Tongue (tissue), 2 donors: Measurements from ENCODE around the gene MAT2B. TPM values are rescaled to one million over a fixed set of nuclear protein-coding genes. Genes with fewer than 3 reads are reported as not detected.
"Not testable (repeated sequence)": the region's sequence is repeated elsewhere in the genome, so short reads cannot be mapped to it uniquely, and the experiment has no call there.

Source experiments
- DNase-seq: peaks from one replicate; pipeline ENCODE4 v3.0.0-alpha.2; 2015
- total RNA-seq: library from RNA; depleted of rRNA; stranded (reverse); fragments of >200 nt; gene quantifications from one replicate; pipeline ENCODE4 v1.2.3, GENCODE V29; 2014

MAT2B gene
- total RNA-seq, 1 donor from 2014 or later = 64.5 TPM

GRCh38 chr5:163503106-163504078 lies 2.0 kb upstream of the MAT2B start:
- peak; percentile 90 for DNase-seq

GRCh38 chr5:163504079-163504931 lies 1.1 kb upstream of the MAT2B start:
- peak; percentile 82 for DNase-seq

GRCh38 chr5:163505049-163505367 lies 411 bp upstream of the MAT2B start:
- no peak for DNase-seq

GRCh38 chr5:163506095-163506457 lies 657 bp downstream of the MAT2B start:
- DNase-seq = no peak

GRCh38 chr5:163506726-163507125 lies 1.3 kb downstream of the MAT2B start:
- peak; percentile 36 for DNase-seq

DNA sequence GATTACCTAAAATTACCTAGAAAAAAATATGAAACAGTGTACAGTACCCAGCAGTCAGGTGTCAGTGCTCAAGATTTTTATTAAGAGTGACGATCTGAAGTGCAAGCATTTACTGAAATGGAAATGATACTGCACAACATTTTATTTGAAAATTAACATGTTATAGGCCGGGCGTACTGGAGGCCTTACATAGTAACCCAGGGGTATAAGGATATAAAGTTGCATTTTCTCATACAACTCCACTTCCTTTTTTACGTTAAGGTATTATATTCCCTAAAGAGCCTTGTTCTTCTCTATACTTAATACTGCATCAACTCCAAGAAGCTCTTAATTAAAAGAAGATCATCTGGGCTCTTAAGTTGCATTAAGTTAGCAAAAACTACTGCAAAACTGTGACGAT lies 3.3 kb downstream of the MAT2B start:
- no peak for DNase-seq

- DNase-seq = peak; percentile 60
These were observed 4.0 kb downstream of the MAT2B start for GRCh38 chr5:163509291-163509951.

DNA sequence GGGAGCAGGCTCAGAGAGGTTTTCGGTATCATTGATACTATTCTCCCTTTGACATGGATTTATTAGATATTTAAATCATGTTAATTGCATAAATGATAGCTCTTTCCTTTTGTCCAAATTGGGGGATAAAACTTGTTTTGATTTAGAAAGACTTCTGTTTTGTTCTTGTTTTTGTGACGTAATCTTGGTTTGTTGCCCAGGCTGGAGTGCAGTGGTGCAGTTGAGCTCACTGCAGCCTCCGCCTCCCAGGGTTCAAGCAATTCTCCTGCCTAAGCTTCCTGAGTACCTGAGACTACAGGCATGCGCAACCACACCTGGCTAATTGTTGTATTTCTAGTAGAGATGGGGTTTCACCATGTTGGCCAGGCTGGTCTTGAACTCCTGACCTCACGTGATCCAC lies 7.1 kb downstream of the MAT2B start:
- DNase-seq = no peak

DNA sequence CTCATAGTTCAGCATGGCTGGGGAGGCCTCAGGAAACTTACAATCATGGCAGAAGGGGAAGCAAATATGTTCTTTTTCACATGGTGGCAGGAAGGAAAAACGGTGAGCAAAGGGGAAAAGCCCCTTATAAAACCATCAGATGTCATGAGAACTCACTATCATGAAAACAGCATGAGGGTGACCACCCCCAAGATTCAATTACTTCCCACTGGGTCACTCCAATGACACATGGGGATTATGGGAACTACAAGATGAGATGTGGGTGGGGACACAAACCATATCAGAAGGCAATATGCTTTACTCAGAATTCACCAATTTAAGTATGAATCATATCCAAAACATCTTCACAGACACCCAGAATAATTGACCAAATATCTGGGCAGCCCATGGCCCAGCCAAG lies 19.7 kb downstream of the MAT2B start:
- DNase-seq = no peak

GRCh38 chr5:163529698-163530097 lies 24.3 kb downstream of the MAT2B start:
- no peak for DNase-seq

- DNase-seq = no peak
These were observed 25.9 kb downstream of the MAT2B start for GRCh38 chr5:163531272-163531671.

DNA sequence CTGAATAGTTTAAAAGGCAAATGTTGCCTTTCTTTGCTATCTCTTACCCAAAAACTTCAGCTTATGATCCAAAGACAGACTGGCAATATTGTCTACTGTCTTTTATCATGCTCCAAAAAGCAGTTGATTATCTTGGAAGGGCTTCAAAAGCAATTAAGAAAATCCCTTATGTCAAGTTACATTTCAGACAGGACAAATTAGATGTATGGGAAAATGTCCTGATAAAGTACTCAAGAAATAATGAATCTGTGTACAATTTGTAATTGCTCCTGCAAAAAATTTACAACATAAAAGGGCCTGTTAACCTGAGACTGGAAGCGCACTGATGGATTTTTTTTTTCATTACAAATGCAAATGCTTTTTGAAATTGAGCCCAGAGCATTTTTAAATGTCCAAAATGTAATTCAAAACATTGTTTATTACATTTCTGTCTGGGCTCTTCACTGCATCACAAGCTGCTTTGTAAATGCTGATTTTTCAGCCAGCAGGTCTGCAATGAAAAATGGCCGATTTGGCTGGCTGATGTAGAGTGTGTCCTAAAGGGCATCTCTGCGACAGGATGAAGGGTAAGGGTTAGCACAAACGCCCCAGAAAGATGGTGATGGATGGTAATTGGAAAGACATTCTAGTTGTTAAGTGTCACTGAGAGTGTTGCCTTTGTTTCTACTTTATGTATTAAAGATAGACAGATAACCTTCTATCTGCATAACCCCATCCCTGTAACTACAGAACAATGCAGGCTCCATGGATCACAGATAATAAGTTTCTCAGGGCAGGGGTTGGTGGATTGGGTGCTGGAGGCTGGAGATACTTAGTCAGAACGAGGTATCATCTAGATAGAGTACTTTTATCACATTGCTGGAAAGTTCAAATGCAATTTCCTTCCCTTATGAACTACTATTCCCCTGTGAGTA lies 27.0 kb downstream of the MAT2B start:
- DNase-seq = peak; percentile 27

DNA sequence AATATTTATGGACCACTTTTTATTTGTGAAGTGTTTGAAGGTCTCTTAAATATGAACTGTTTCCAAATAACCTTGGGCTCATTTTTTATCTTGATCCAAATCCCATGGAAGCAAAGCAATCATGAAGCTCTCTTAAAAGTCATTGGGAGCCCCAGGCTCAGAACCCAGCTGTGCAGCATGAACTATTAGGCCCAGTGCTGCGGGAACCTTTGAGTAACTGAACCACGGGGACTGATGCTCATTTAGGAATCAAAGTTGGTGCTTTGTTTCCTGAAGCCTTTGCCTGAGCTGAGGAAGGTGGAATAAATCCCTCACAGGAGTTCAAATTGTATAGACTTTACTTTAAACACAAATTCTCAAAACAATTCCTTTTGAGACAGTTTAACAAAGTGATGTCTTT lies 27.8 kb downstream of the MAT2B start:
- DNase-seq = peak; percentile 13

- DNase-seq = no peak
These were observed 29.2 kb downstream of the MAT2B start for GRCh38 chr5:163534492-163535094.

DNA sequence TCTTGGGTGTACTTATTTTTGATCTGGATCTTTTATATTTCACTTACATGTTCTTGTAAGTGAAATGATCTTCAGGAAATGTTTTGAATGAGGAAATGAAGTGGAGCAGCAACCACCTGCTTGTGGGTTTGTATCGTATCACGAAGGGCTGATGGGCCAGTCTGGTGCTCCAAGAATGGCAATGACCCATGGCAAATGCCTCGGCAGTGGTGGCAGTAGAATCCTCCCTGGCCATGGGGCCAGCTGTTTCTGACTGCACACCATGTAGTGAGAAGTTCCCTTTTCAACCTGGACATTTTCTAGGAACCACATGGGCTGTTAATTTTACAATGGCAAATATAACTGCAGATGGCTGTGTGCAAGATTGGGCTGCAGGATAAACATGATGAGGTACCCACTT lies 29.9 kb downstream of the MAT2B start:
- no peak for DNase-seq

DNA sequence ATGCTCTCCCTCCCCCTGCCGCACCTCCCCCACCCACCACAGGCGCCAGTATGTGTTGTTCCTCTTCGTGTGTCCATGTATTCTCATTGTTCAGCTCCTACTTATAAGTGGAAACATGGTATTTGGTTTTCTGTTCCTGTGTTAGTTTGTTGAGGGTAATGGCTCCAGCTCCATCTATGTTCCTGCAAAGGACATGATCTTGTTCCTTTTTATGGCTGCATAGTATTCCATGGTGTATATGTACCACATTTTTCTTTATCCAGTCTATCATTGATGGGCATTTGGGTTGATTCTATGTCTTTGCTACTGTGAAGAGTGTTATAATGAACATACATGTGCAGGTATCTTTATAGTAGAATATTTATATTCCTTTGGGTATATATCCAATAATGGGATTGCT lies 31.0 kb downstream of the MAT2B start:
- not testable (repeated sequence) for DNase-seq

- no peak for DNase-seq
These were observed 35.3 kb downstream of the MAT2B start for GRCh38 chr5:163540696-163541095.

DNA sequence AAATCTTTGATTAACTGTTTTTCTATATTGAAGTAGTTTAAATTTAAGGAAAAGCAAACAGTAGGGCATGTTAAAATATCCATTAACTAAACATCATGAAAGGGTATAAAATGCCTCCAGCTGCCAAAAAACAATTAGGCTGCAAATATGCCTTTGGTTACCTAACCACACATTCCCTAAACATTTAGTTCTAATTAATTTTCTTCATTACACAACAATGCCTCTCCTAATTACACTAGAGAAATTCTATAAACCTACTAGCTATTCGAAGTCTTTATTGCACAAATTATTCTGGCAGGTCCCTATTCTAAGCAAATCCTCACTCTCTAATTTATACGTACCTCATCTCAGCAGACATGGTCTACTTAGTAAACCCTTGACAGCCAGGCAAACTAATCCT lies 37.4 kb downstream of the MAT2B start:
- no peak for DNase-seq

- no peak for DNase-seq
These were observed 38.6 kb downstream of the MAT2B start for GRCh38 chr5:163544041-163544440.

- no peak for DNase-seq
These were observed 39.4 kb downstream of the MAT2B start for GRCh38 chr5:163544836-163545235.

GRCh38 chr5:163548649-163549048 lies 43.2 kb downstream of the MAT2B start:
- no peak for DNase-seq
